ENCODE data around the gene KLK7. TPM values are rescaled to one million over a fixed set of nuclear protein-coding genes. Genes with fewer than 3 reads are reported as not detected.

The KLK7 gene
- total and polyA plus RNA-seq, 4 donors, result 0.16 to 0.72 (median 0.44) TPM

DNA sequence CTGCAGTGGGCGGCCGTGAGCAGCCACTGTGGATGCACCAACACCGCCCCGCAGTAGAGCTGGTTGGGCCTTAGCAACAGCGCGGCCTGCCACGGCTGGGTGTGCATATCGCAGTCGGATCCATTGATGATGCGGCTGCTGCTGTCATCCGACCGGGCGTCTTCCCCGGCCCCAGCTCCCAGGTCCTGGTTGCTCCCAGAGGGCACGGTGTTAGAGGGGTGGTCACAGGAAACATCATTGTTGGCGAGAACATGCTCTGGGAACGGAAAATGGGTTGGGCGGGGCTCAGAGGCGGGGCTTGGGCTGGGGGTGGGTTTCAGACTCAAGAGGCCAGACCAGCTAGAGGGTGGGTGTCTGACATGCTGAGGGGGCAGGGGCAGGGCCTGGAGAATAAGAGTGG is 33.9 kb downstream of the KLK7 start:
- H3K27me3 ChIP-seq (ENCODE audit: control insufficient read depth, insufficient read depth, low read length), result peaks cover 5% of the 10 kb centered on the region
- H3K27ac ChIP-seq (ENCODE audit: low read depth, low read length), result no peak overlapping the region
- WGBS (ENCODE audit: insufficient coverage), result 35% methylated on average over 19 of the region's 19 CpGs

DNA sequence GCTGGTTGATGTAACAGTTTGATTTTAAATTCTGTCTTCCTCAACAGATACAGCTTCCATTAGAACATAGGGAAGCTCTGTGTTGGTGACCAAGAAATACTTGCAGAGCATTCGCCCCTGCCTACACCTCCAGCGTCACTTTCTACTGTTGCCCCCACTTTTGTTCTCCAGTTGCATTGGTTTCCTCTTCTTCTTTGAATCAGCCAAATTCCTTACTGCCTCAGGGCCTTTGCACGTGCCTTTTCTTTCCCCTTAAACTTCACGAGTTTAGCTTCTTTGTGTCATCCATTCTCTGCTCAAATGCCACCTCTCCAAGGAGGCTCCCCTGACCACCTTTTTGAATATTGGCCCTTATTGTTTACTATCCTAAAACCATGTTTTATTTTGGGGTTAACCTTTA is 36.6 kb downstream of the KLK7 start:
- Histone ChIP-seq H3K27me3 (ENCODE audit: control insufficient read depth, insufficient read depth, low read length) (peaks cover 2% of the 10 kb centered on the region), H3K36me3 (ENCODE audit: control insufficient read depth, insufficient read depth, low read length) (no peaks in the 10 kb centered on the region), H3K4me3 (ENCODE audit: low read depth, low read length) (no peak overlapping the region), H3K4me1 (ENCODE audit: control insufficient read depth, insufficient read depth, low read length) (no peaks in the 10 kb centered on the region), H3K9me3 (ENCODE audit: control insufficient read depth, insufficient read depth, low read length) (no peaks in the 10 kb centered on the region), H3K27ac (ENCODE audit: low read depth, low read length) (no peak overlapping the region)
- no peak for DNase-seq (ENCODE audit: low read depth in 4 of 6, low spot score in 6 of 6)
- 85% methylated on average over 4 of the region's 4 CpGs for WGBS (ENCODE audit: insufficient coverage)

More for the DNA sequence above, 33.9 kb downstream of the KLK7 start:
- Histone ChIP-seq H3K4me3 (ENCODE audit: low read depth, low read length) (no peak overlapping the region), H3K9me3 (ENCODE audit: control insufficient read depth, insufficient read depth, low read length) (no peaks in the 10 kb centered on the region), H3K4me1 (ENCODE audit: control insufficient read depth, insufficient read depth, low read length) (no peaks in the 10 kb centered on the region), H3K36me3 (ENCODE audit: control insufficient read depth, insufficient read depth, low read length) (no peaks in the 10 kb centered on the region)
- no peak for DNase-seq (ENCODE audit: low read depth in 4 of 6, low spot score in 6 of 6)

GRCh38 chr19:50944795-50945194 is 38.9 kb downstream of the KLK7 start:
- H3K4me1 ChIP-seq (ENCODE audit: control insufficient read depth, insufficient read depth, low read length), result no peaks in the 10 kb centered on the region
- no peak overlapping the region for H3K27ac ChIP-seq (ENCODE audit: low read depth, low read length)
- H3K36me3 ChIP-seq (ENCODE audit: control insufficient read depth, insufficient read depth, low read length), result no peaks in the 10 kb centered on the region
- DNase-seq (ENCODE audit: low read depth in 4 of 6, low spot score in 6 of 6), result no peak
- peaks cover 2% of the 10 kb centered on the region for H3K27me3 ChIP-seq (ENCODE audit: control insufficient read depth, insufficient read depth, low read length)
- H3K9me3 ChIP-seq (ENCODE audit: control insufficient read depth, insufficient read depth, low read length), result no peaks in the 10 kb centered on the region
- WGBS (ENCODE audit: insufficient coverage), result 67% methylated on average over 4 of the region's 4 CpGs
- no peak overlapping the region for H3K4me3 ChIP-seq (ENCODE audit: low read depth, low read length)

DNA sequence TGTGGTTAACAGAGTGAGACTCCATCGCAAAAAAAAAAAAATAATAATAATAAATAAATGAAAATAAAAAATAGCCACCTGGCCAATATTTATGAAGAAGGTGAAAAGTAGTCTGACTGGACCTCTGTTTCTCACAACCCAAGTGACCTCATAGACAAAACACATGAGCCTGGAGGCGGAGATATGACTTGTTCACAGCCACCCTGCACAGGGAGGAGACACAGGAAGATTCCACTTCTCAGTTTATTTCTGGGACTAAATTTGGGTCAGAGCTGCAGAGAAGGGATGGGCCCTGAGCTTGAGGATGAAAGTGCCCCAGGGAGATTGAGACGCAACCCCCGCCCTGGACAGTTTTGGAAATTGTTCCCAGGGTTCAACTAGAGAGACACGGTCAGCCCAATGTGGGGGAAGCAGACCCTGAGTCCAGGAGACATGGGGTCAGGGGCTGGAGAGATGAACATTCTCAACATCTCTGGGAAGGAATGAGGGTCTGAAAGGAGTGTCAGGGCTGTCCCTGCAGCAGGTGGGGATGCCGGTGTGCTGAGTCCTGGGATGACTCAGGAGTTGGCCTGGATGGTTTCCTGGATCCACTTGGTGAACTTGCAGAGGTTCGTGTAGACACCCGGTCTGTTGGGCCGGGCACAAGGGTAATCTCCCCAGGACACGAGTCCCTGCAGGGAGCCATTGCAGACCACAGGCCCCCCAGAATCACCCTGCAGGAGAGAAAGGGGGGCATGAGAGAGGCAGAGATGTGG is 40.5 kb downstream of the KLK7 start:
- Histone ChIP-seq H3K36me3 (ENCODE audit: control insufficient read depth, insufficient read depth, low read length) (no peaks in the 10 kb centered on the region), H3K4me3 (ENCODE audit: low read depth, low read length) (no peak overlapping the region), H3K27me3 (ENCODE audit: control insufficient read depth, insufficient read depth, low read length) (peaks cover under 1% of the 10 kb centered on the region), H3K27ac (ENCODE audit: low read depth, low read length) (no peak overlapping the region), H3K9me3 (ENCODE audit: control insufficient read depth, insufficient read depth, low read length) (no peaks in the 10 kb centered on the region), H3K4me1 (ENCODE audit: control insufficient read depth, insufficient read depth, low read length) (no peaks in the 10 kb centered on the region)
- 88% methylated on average over 8 of the region's 10 CpGs for WGBS (ENCODE audit: insufficient coverage)
- no peak for DNase-seq (ENCODE audit: low read depth in 4 of 6, low spot score in 6 of 6)

- H3K4me1 ChIP-seq (ENCODE audit: control insufficient read depth, insufficient read depth, low read length), result no peaks in the 10 kb centered on the region
- no peaks in the 10 kb centered on the region for H3K36me3 ChIP-seq (ENCODE audit: control insufficient read depth, insufficient read depth, low read length)
- no peaks in the 10 kb centered on the region for H3K27me3 ChIP-seq (ENCODE audit: control insufficient read depth, insufficient read depth, low read length)
- no peak overlapping the region for H3K27ac ChIP-seq (ENCODE audit: low read depth, low read length)
- no peak for DNase-seq (ENCODE audit: low read depth in 4 of 6, low spot score in 6 of 6)
- no peaks in the 10 kb centered on the region for H3K9me3 ChIP-seq (ENCODE audit: control insufficient read depth, insufficient read depth, low read length)
- WGBS (ENCODE audit: insufficient coverage), result no CpG with 5 or more reads among the region's 2 CpGs
- no peak overlapping the region for H3K4me3 ChIP-seq (ENCODE audit: low read depth, low read length)
These were observed 44.1 kb downstream of the KLK7 start for GRCh38 chr19:50939596-50939995.

DNA sequence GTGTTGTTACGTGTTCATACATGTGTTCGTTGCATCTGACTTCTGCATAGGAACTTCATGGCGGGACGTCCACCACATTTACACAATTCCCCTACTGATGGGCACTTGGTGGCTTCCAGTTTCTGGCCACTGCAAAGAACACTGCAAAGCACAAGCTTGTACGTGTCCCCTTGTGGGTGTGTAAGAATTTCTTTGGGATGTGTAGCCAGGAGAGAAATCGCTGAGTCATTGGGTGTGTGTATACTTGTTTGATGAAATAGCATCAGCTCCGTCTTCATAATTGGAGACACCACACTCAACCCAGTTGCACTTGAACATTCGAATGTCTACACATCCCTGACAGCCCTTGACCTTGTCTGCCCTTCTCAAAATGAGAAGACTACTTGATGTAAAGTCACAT is 50.1 kb downstream of the KLK7 start:
- Histone ChIP-seq H3K36me3 (ENCODE audit: control insufficient read depth, insufficient read depth, low read length) (no peaks in the 10 kb centered on the region), H3K27me3 (ENCODE audit: control insufficient read depth, insufficient read depth, low read length) (peaks cover 10% of the 10 kb centered on the region), H3K27ac (ENCODE audit: low read depth, low read length) (no peak overlapping the region), H3K9me3 (ENCODE audit: control insufficient read depth, insufficient read depth, low read length) (no peaks in the 10 kb centered on the region), H3K4me3 (ENCODE audit: low read depth, low read length) (no peak overlapping the region), H3K4me1 (ENCODE audit: control insufficient read depth, insufficient read depth, low read length) (no peaks in the 10 kb centered on the region)
- no peak for DNase-seq (ENCODE audit: low read depth in 4 of 6, low spot score in 6 of 6)
- 86% methylated on average over 3 of the region's 8 CpGs for WGBS (ENCODE audit: insufficient coverage)

DNA sequence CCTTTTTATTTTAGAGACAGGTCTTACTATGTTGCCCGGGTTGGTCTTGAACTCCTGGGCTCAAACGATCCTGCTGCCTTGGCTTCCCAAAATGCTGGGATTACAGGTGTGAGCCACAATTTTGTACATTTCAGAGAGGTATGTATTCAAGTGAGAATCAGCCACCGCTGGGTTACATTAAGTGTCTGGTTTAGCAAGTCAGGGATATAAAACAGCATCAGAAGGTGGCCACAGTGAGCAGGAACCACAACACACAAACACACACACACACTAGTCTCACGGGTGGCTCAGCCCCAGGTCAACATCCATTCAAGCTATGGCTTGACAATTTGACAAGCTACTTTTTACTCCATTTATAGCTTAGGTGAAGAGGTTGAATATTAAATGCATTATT is 51.0 kb downstream of the KLK7 start:
- WGBS (ENCODE audit: insufficient coverage), result no CpG with 5 or more reads among the region's 4 CpGs
- no peak for DNase-seq (ENCODE audit: low read depth in 4 of 6, low spot score in 6 of 6)

DNA sequence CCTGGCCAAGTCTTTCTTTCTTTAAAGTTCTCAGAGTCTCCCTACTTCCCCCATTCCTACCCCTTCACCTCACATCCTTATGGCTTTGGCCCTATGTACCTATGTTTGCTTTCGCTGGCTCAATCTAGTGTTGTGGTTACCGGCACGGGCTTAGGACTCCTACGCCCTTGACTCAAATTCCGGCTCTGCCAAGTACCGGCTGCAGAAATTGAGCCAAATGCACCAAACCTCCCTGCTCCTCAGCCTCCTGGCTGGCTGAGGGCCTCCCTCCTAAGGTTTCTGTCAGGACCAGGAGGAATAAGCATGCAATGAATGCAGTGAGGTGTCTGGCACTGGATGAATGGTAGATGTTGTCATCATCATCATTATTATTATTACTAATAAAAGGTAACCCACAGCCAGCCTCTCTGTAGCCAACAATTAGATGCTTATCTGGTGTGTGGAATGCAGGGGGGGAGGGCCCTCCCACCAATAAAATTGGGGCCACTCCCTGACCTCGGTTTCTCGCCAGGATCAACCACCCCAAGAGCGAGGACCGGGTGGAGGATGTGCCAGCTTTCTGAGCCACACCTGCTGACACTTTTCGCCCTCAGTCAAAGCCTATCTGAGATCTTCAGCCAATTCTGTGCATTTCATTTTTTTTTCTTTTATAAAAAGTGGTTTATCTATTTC is 51.6 kb downstream of the KLK7 start:
- H3K4me3 ChIP-seq (ENCODE audit: low read depth, low read length), result no peak overlapping the region
- no peak overlapping the region for H3K27ac ChIP-seq (ENCODE audit: low read depth, low read length)
- no peak for DNase-seq (ENCODE audit: low read depth in 4 of 6, low spot score in 6 of 6)
- H3K36me3 ChIP-seq (ENCODE audit: control insufficient read depth, insufficient read depth, low read length), result no peaks in the 10 kb centered on the region
- H3K27me3 ChIP-seq (ENCODE audit: control insufficient read depth, insufficient read depth, low read length), result peaks cover 10% of the 10 kb centered on the region
- WGBS (ENCODE audit: insufficient coverage), result 76% methylated on average over 9 of the region's 11 CpGs
- H3K4me1 ChIP-seq (ENCODE audit: control insufficient read depth, insufficient read depth, low read length), result no peaks in the 10 kb centered on the region
- no peaks in the 10 kb centered on the region for H3K9me3 ChIP-seq (ENCODE audit: control insufficient read depth, insufficient read depth, low read length)

More for the DNA sequence above, 51.0 kb downstream of the KLK7 start:
- Histone ChIP-seq H3K9me3 (ENCODE audit: control insufficient read depth, insufficient read depth, low read length) (no peaks in the 10 kb centered on the region), H3K4me1 (ENCODE audit: control insufficient read depth, insufficient read depth, low read length) (no peaks in the 10 kb centered on the region), H3K27me3 (ENCODE audit: control insufficient read depth, insufficient read depth, low read length) (peaks cover 10% of the 10 kb centered on the region), H3K27ac (ENCODE audit: low read depth, low read length) (no peak overlapping the region), H3K4me3 (ENCODE audit: low read depth, low read length) (no peak overlapping the region), H3K36me3 (ENCODE audit: control insufficient read depth, insufficient read depth, low read length) (no peaks in the 10 kb centered on the region)

DNA sequence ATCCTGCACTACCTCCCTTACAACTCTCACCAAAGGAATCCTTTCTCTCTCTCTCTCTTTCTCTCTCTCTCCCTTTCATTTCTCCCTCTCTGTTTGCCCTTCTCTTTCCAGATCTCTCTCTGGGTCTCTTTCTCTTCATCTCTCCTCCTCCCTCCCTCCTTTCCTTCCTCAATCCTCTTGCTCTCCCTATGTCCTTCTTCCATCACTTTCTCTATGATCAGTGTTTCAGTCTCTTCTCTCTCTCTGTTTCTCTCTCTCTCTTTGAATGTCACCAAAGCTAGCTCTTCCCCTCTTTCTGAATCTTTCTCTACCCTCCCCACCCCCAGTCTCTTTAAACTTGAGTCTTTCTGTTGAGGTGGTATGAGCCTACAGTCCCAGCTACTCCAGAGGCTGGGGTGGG is 52.7 kb downstream of the KLK7 start:
- no peak overlapping the region for H3K4me3 ChIP-seq (ENCODE audit: low read depth, low read length)
- no peak for DNase-seq (ENCODE audit: low read depth in 4 of 6, low spot score in 6 of 6)
- no peaks in the 10 kb centered on the region for H3K4me1 ChIP-seq (ENCODE audit: control insufficient read depth, insufficient read depth, low read length)
- no peak overlapping the region for H3K27ac ChIP-seq (ENCODE audit: low read depth, low read length)
- H3K36me3 ChIP-seq (ENCODE audit: control insufficient read depth, insufficient read depth, low read length), result no peaks in the 10 kb centered on the region
- peaks cover 10% of the 10 kb centered on the region for H3K27me3 ChIP-seq (ENCODE audit: control insufficient read depth, insufficient read depth, low read length)
- no peaks in the 10 kb centered on the region for H3K9me3 ChIP-seq (ENCODE audit: control insufficient read depth, insufficient read depth, low read length)

DNA sequence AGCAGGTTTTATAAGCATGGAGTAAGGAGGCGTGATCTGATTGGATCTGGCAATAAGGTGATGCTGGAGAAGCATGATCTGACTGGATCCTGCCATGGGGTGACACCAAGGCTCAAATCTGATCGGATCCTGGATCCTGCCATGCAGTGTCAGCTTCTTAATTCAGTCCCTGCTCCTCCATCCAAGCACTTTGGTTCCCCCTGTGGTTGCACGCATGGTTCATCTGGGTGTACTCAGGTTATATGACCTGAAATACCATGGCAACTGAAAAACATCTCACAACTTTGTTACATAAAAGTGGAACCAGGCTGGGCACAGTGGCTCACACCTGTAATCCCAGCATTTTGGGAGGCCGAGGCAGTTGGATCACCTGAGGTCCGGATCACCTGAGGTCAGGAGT is 54.9 kb downstream of the KLK7 start:
- no peaks in the 10 kb centered on the region for H3K9me3 ChIP-seq (ENCODE audit: control insufficient read depth, insufficient read depth, low read length)
- H3K4me1 ChIP-seq (ENCODE audit: control insufficient read depth, insufficient read depth, low read length), result no peaks in the 10 kb centered on the region
- WGBS (ENCODE audit: insufficient coverage), result 71% methylated on average over 5 of the region's 5 CpGs
- DNase-seq (ENCODE audit: low read depth in 4 of 6, low spot score in 6 of 6), result peak in 1 of 6 donors; percentile 26
- H3K4me3 ChIP-seq (ENCODE audit: low read depth, low read length), result no peak overlapping the region
- no peak overlapping the region for H3K27ac ChIP-seq (ENCODE audit: low read depth, low read length)
- H3K27me3 ChIP-seq (ENCODE audit: control insufficient read depth, insufficient read depth, low read length), result peaks cover 10% of the 10 kb centered on the region
- no peaks in the 10 kb centered on the region for H3K36me3 ChIP-seq (ENCODE audit: control insufficient read depth, insufficient read depth, low read length)

Measured in spinal cord (tissue), 10 donors.